GM13977 (cell line): ENCODE data around the gene BICC1.

Experiments
- DNase-seq: peaks from one replicate; pipeline ENCODE4 v3.0.0; 2012; ENCODE audit warnings: low spot score
- CTCF ChIP-seq: IDR thresholded peaks from 2 replicates; pipeline ENCODE4 v1.5.1; 2012; ENCODE audit warnings: mild to moderate bottlenecking, control low read depth; ENCODE audit not compliant: insufficient read depth; ENCODE audit errors: extremely low read depth, missing control alignments
- in situ Hi-C: fragments of 300-500 bp; cut with MboI; formaldehyde crosslinking; loops from one replicate; pipeline ENCODE4 v1.12.0; 2022; ENCODE audit warnings: low sequenced_read_pairs, low pct_unique_long_range_greater_than_20kb, mixed read lengths, inconsistent platforms; ENCODE audit not compliant: unreplicated experiment

Gene BICC1

GRCh38 chr10:58579011-58579655, 66.5 kb downstream of the BICC1 start:
- no peak for TF ChIP-seq CTCF
- in situ Hi-C loops = no loop called here
- DNase-seq = no peak

- no peak for TF ChIP-seq CTCF
- in situ Hi-C loops = no loop called here
- DNase-seq = no peak
Measured at GRCh38 chr10:58582045-58582444, 69.4 kb downstream of the BICC1 start.

GRCh38 chr10:58585435-58585834, 72.8 kb downstream of the BICC1 start:
- in situ Hi-C loops = no loop called here
- TF ChIP-seq CTCF = no peak
- no peak for DNase-seq

- no peak for DNase-seq
- in situ Hi-C loops = no loop called here
- TF ChIP-seq CTCF = no peak
Measured at GRCh38 chr10:58586282-58587245, 73.9 kb downstream of the BICC1 start.

GRCh38 chr10:58587676-58588075, 75.0 kb downstream of the BICC1 start:
- no peak for DNase-seq
- no peak for TF ChIP-seq CTCF
- in situ Hi-C loops = no loop called here

GRCh38 chr10:58588673-58589265, 76.1 kb downstream of the BICC1 start:
- no peak for TF ChIP-seq CTCF
- DNase-seq = no peak
- in situ Hi-C loops = no loop called here
